ENCODE data around the gene GAS7. TPM values are rescaled to one million over a fixed set of nuclear protein-coding genes. Genes with fewer than 3 reads are reported as not detected.

Gene GAS7
- polyA plus RNA-seq, 1 donor, result 24.4 TPM

GRCh38 chr17:9982159-9982558 lies 216.2 kb downstream of the GAS7 start:
- no peak for DNase-seq
- no CpG with 5 or more reads among the region's 3 CpGs for WGBS (ENCODE audit: insufficient coverage, low lambda C conversion rate)
- no peak overlapping the region for H3K27ac ChIP-seq (ENCODE audit: low read length)

GRCh38 chr17:9981344-9981915 lies 217.0 kb downstream of the GAS7 start:
- Histone ChIP-seq H3K4me3 (ENCODE audit: low read length) (no peak overlapping the region), H3K36me3 (ENCODE audit: control insufficient read depth, insufficient read depth, low read length) (no peaks in the 10 kb centered on the region), H3K4me1 (ENCODE audit: control insufficient read depth, insufficient read depth, low read length) (no peaks in the 10 kb centered on the region), H3K9me3 (ENCODE audit: control insufficient read depth, low read depth, low read length) (no peaks in the 10 kb centered on the region), H3K27ac (ENCODE audit: low read length) (no peak overlapping the region), H3K27me3 (ENCODE audit: control insufficient read depth, insufficient read depth, low read length) (no peaks in the 10 kb centered on the region)
- no CpG with 5 or more reads among the region's 4 CpGs for WGBS (ENCODE audit: insufficient coverage, low lambda C conversion rate)
- no peak for DNase-seq

More at GRCh38 chr17:9982159-9982558, 216.2 kb downstream of the GAS7 start:
- H3K36me3 ChIP-seq (ENCODE audit: control insufficient read depth, insufficient read depth, low read length), result no peaks in the 10 kb centered on the region
- no peaks in the 10 kb centered on the region for H3K4me1 ChIP-seq (ENCODE audit: control insufficient read depth, insufficient read depth, low read length)
- H3K9me3 ChIP-seq (ENCODE audit: control insufficient read depth, low read depth, low read length), result no peaks in the 10 kb centered on the region
- H3K27me3 ChIP-seq (ENCODE audit: control insufficient read depth, insufficient read depth, low read length), result no peaks in the 10 kb centered on the region
- no peak overlapping the region for H3K4me3 ChIP-seq (ENCODE audit: low read length)

GRCh38 chr17:9979463-9979995 lies 218.9 kb downstream of the GAS7 start:
- Histone ChIP-seq H3K27ac (ENCODE audit: low read length) (no peak overlapping the region), H3K27me3 (ENCODE audit: control insufficient read depth, insufficient read depth, low read length) (no peaks in the 10 kb centered on the region), H3K36me3 (ENCODE audit: control insufficient read depth, insufficient read depth, low read length) (no peaks in the 10 kb centered on the region), H3K4me3 (ENCODE audit: low read length) (no peak overlapping the region), H3K9me3 (ENCODE audit: control insufficient read depth, low read depth, low read length) (no peaks in the 10 kb centered on the region), H3K4me1 (ENCODE audit: control insufficient read depth, insufficient read depth, low read length) (no peaks in the 10 kb centered on the region)
- no peak for DNase-seq
- no CpG with 5 or more reads among the region's 13 CpGs for WGBS (ENCODE audit: insufficient coverage, low lambda C conversion rate)

GRCh38 chr17:9977180-9977575 lies 221.2 kb downstream of the GAS7 start:
- Histone ChIP-seq H3K27me3 (ENCODE audit: control insufficient read depth, insufficient read depth, low read length) (no peaks in the 10 kb centered on the region), H3K36me3 (ENCODE audit: control insufficient read depth, insufficient read depth, low read length) (no peaks in the 10 kb centered on the region), H3K9me3 (ENCODE audit: control insufficient read depth, low read depth, low read length) (no peaks in the 10 kb centered on the region), H3K4me3 (ENCODE audit: low read length) (no peak overlapping the region), H3K4me1 (ENCODE audit: control insufficient read depth, insufficient read depth, low read length) (no peaks in the 10 kb centered on the region), H3K27ac (ENCODE audit: low read length) (no peak overlapping the region)
- DNase-seq, result no peak
- 57% methylated on average over 1 of the region's 3 CpGs for WGBS (ENCODE audit: insufficient coverage, low lambda C conversion rate)

GRCh38 chr17:9976283-9977179 lies 221.9 kb downstream of the GAS7 start:
- no peak for DNase-seq
- H3K9me3 ChIP-seq (ENCODE audit: control insufficient read depth, low read depth, low read length), result no peaks in the 10 kb centered on the region
- no peaks in the 10 kb centered on the region for H3K36me3 ChIP-seq (ENCODE audit: control insufficient read depth, insufficient read depth, low read length)
- no peaks in the 10 kb centered on the region for H3K4me1 ChIP-seq (ENCODE audit: control insufficient read depth, insufficient read depth, low read length)
- no peak overlapping the region for H3K27ac ChIP-seq (ENCODE audit: low read length)
- H3K4me3 ChIP-seq (ENCODE audit: low read length), result no peak overlapping the region
- WGBS (ENCODE audit: insufficient coverage, low lambda C conversion rate), result no CpG with 5 or more reads among the region's 10 CpGs
- no peaks in the 10 kb centered on the region for H3K27me3 ChIP-seq (ENCODE audit: control insufficient read depth, insufficient read depth, low read length)

- H3K27ac ChIP-seq (ENCODE audit: low read length), result no peak overlapping the region
- DNase-seq, result no peak
- H3K9me3 ChIP-seq (ENCODE audit: control insufficient read depth, low read depth, low read length), result no peaks in the 10 kb centered on the region
- H3K4me3 ChIP-seq (ENCODE audit: low read length), result no peak overlapping the region
- no peaks in the 10 kb centered on the region for H3K4me1 ChIP-seq (ENCODE audit: control insufficient read depth, insufficient read depth, low read length)
- no peaks in the 10 kb centered on the region for H3K36me3 ChIP-seq (ENCODE audit: control insufficient read depth, insufficient read depth, low read length)
- 95% methylated on average over 3 of the region's 16 CpGs for WGBS (ENCODE audit: insufficient coverage, low lambda C conversion rate)
- no peaks in the 10 kb centered on the region for H3K27me3 ChIP-seq (ENCODE audit: control insufficient read depth, insufficient read depth, low read length)
Measured at GRCh38 chr17:9974448-9975381, 223.7 kb downstream of the GAS7 start.

- Histone ChIP-seq H3K27ac (ENCODE audit: low read length) (no peak overlapping the region), H3K9me3 (ENCODE audit: control insufficient read depth, low read depth, low read length) (no peaks in the 10 kb centered on the region), H3K36me3 (ENCODE audit: control insufficient read depth, insufficient read depth, low read length) (no peaks in the 10 kb centered on the region), H3K27me3 (ENCODE audit: control insufficient read depth, insufficient read depth, low read length) (no peaks in the 10 kb centered on the region), H3K4me1 (ENCODE audit: control insufficient read depth, insufficient read depth, low read length) (no peaks in the 10 kb centered on the region), H3K4me3 (ENCODE audit: low read length) (no peak overlapping the region)
- WGBS (ENCODE audit: insufficient coverage, low lambda C conversion rate), result 88% methylated on average over 1 of the region's 13 CpGs
- no peak for DNase-seq
Measured at GRCh38 chr17:9973669-9974447, 224.5 kb downstream of the GAS7 start.

- peak in 1 of 2 donors; percentile 41 for DNase-seq
- no peak overlapping the region for H3K27ac ChIP-seq (ENCODE audit: low read length)
- no CpG with 5 or more reads among the region's 4 CpGs for WGBS (ENCODE audit: insufficient coverage, low lambda C conversion rate)
Measured at GRCh38 chr17:9971991-9972390, 226.4 kb downstream of the GAS7 start.

GRCh38 chr17:9969301-9969935 lies 229.0 kb downstream of the GAS7 start:
- WGBS (ENCODE audit: insufficient coverage, low lambda C conversion rate), result 78% methylated on average over 1 of the region's 13 CpGs
- Histone ChIP-seq H3K4me1 (ENCODE audit: control insufficient read depth, insufficient read depth, low read length) (no peaks in the 10 kb centered on the region), H3K27me3 (ENCODE audit: control insufficient read depth, insufficient read depth, low read length) (no peaks in the 10 kb centered on the region), H3K27ac (ENCODE audit: low read length) (no peak overlapping the region), H3K36me3 (ENCODE audit: control insufficient read depth, insufficient read depth, low read length) (no peaks in the 10 kb centered on the region), H3K4me3 (ENCODE audit: low read length) (no peak overlapping the region), H3K9me3 (ENCODE audit: control insufficient read depth, low read depth, low read length) (no peaks in the 10 kb centered on the region)
- DNase-seq, result no peak

More at GRCh38 chr17:9971991-9972390, 226.4 kb downstream of the GAS7 start:
- no peaks in the 10 kb centered on the region for H3K9me3 ChIP-seq (ENCODE audit: control insufficient read depth, low read depth, low read length)
- no peaks in the 10 kb centered on the region for H3K36me3 ChIP-seq (ENCODE audit: control insufficient read depth, insufficient read depth, low read length)
- H3K4me1 ChIP-seq (ENCODE audit: control insufficient read depth, insufficient read depth, low read length), result no peaks in the 10 kb centered on the region
- no peak overlapping the region for H3K4me3 ChIP-seq (ENCODE audit: low read length)
- H3K27me3 ChIP-seq (ENCODE audit: control insufficient read depth, insufficient read depth, low read length), result no peaks in the 10 kb centered on the region

Measured in large intestine (tissue), 3 donors.